Liver (tissue), 9 donors: Measurements from ENCODE around the gene SGMS1. TPM values are rescaled to one million over a fixed set of nuclear protein-coding genes. Genes with fewer than 3 reads are reported as not detected.
A peak's percentile ranks its signal among the peaks of the same experiment; 100 is the strongest.

ENCODE experiments used
- DNase-seq: peaks from one replicate; pipeline ENCODE4 v3.0.0-alpha.2; 2017; ENCODE audit warnings: low spot score
- H3K27ac ChIP-seq, 2 donors: one replicate each; pipeline ENCODE4 v1.7.0; 2013; ENCODE audit warnings: inconsistent platforms in 2 of 2, low read length in 2 of 2, control low read depth in 1 of 2, low read depth in 1 of 2, mild to moderate bottlenecking in 1 of 2
- H3K27me3 ChIP-seq, 4 donors: one replicate each; pipeline versions ENCODE4 v1.6.1 to v1.7.0; 2013; ENCODE audit warnings: low read length in 3 of 4, inconsistent platforms in 1 of 4, mild to moderate bottlenecking in 1 of 4, moderate library complexity in 1 of 4; ENCODE audit not compliant: control insufficient read depth in 4 of 4, insufficient read depth in 4 of 4
- H3K36me3 ChIP-seq, 4 donors: one replicate each; pipeline versions ENCODE4 v1.6.1 to v1.7.0; 2013; ENCODE audit warnings: low read length in 3 of 4, mild to moderate bottlenecking in 3 of 4, low read depth in 1 of 4, moderate library complexity in 1 of 4; ENCODE audit not compliant: control insufficient read depth in 4 of 4, insufficient read depth in 3 of 4
- H3K4me1 ChIP-seq, 4 donors: one replicate each; pipeline versions ENCODE4 v1.6.1 to v1.7.0; 2013; ENCODE audit warnings: low read length in 3 of 4, mild to moderate bottlenecking in 3 of 4, moderate library complexity in 1 of 4; ENCODE audit not compliant: control insufficient read depth in 4 of 4, insufficient read depth in 4 of 4
- H3K4me3 ChIP-seq, 3 donors: one replicate each; pipeline versions ENCODE4 v1.6.1 to v1.7.0; 2013; ENCODE audit warnings: low read length in 3 of 3, control low read depth in 1 of 3, low read depth in 1 of 3, mild to moderate bottlenecking in 1 of 3
- H3K9ac ChIP-seq, 2 donors: one replicate each; pipeline ENCODE4 v1.7.0; 2013; ENCODE audit warnings: low read length in 2 of 2, mild to moderate bottlenecking in 2 of 2, moderate library complexity in 2 of 2, control low read depth in 1 of 2, low read depth in 1 of 2
- H3K9me3 ChIP-seq, 4 donors: one replicate each; pipeline versions ENCODE4 v1.6.1 to v1.7.0; 2013; ENCODE audit warnings: low read length in 3 of 4; ENCODE audit not compliant: control insufficient read depth in 4 of 4
- EGR1 ChIP-seq, 2 donors: IDR thresholded peaks; 2 replicates each; pipeline ENCODE4 v1.6.1; 2016 to 2018; ENCODE audit warnings: antibody characterized with exemption in 2 of 2, low read depth in 2 of 2
- FOXA1 ChIP-seq: IDR thresholded peaks from 2 replicates; pipeline ENCODE4 v1.6.1; 2016; ENCODE audit warnings: antibody characterized with exemption
- FOXA2 ChIP-seq: IDR thresholded peaks from 2 replicates; pipeline ENCODE4 v1.6.1; 2016; ENCODE audit warnings: antibody characterized with exemption
- GABPA ChIP-seq, 2 donors: IDR thresholded peaks in 1 of 2; conservative IDR thresholded peaks in 1 of 2; 2 replicates each; pipeline ENCODE4 v1.6.1; 2016; ENCODE audit warnings: antibody characterized with exemption in 2 of 2, mild to moderate bottlenecking in 1 of 2, moderate library complexity in 1 of 2
- HNF4A ChIP-seq, 2 donors: conservative IDR thresholded peaks; 2 replicates each; pipeline ENCODE4 v1.6.1; 2016; ENCODE audit warnings: antibody characterized with exemption in 2 of 2, mild to moderate bottlenecking in 2 of 2
- JUND ChIP-seq, 2 donors: IDR thresholded peaks; 2 replicates each; pipeline ENCODE4 v1.6.1; 2016; ENCODE audit warnings: antibody characterized with exemption in 2 of 2
- MAX ChIP-seq: IDR thresholded peaks from 2 replicates; pipeline ENCODE4 v1.6.1; 2016; ENCODE audit warnings: antibody characterized with exemption
- NR2F2 ChIP-seq: IDR thresholded peaks from 2 replicates; pipeline ENCODE4 v1.6.1; 2016; ENCODE audit warnings: antibody characterized with exemption
- RAD21 ChIP-seq, 2 donors: IDR thresholded peaks; 2 replicates each; pipeline ENCODE4 v1.6.1; 2016; ENCODE audit warnings: antibody characterized with exemption in 2 of 2, mild to moderate bottlenecking in 2 of 2
- RXRA ChIP-seq, 2 donors: IDR thresholded peaks; 2 replicates each; pipeline ENCODE4 v1.6.1; 2017 to 2018; ENCODE audit warnings: antibody characterized with exemption in 2 of 2, mild to moderate bottlenecking in 1 of 2
- SP1 ChIP-seq: IDR thresholded peaks from 2 replicates; pipeline ENCODE4 v1.6.1; 2018; ENCODE audit warnings: antibody characterized with exemption, mild to moderate bottlenecking
- TAF1 ChIP-seq: conservative IDR thresholded peaks from 2 replicates; pipeline ENCODE4 v1.6.1; 2016; ENCODE audit warnings: antibody characterized with exemption, mild to moderate bottlenecking
- YY1 ChIP-seq: IDR thresholded peaks from 2 replicates; pipeline ENCODE4 v1.6.1; 2016; ENCODE audit warnings: antibody characterized with exemption, mild to moderate bottlenecking
- WGBS: extraction: QIAGEN DNeasy Blood & Tissue Kit; methylation state at CpG from one replicate; pipeline ENCODE4 v1.1.7; 2013; 5-methylcytosine and 5-hydroxymethylcytosine counted together
- polyA plus RNA-seq, 2 donors: library from polyadenylated mRNA; stranded (reverse) in 1 of 2; unstranded in 1 of 2; fragments of 200-250 nt in 1 of 2; fragments of >200 nt in 1 of 2; fragmentation: Nextera tagmentation in 1 of 2; extraction: Ambion mirVana in 1 of 2; gene quantifications; one replicate each; pipeline versions ENCODE4 v1.2.1 to v1.2.3, GENCODE V29; 2013 to 2015
- total RNA-seq, 2 donors: library from RNA; depleted of rRNA; stranded (reverse); fragments of >200 nt; gene quantifications; one replicate each; pipeline ENCODE4 v1.2.3, GENCODE V29; 2014
- TF ChIP-seq, protein P1 (sequence below): IDR thresholded peaks from 2 replicates; pipeline ENCODE4 v1.6.1; 2016; ENCODE audit warnings: antibody characterized with exemption, mild to moderate bottlenecking
- TF ChIP-seq, protein P2 (sequence below): fragments of 150-350 bp; IDR thresholded peaks from 2 replicates; pipeline ENCODE4 v1.5.1; 2017; ENCODE audit warnings: improper control_type of control experiment, low read depth, low read length; ENCODE audit not compliant: missing input control
- TF ChIP-seq, protein P3 (sequence below): IDR thresholded peaks from 2 replicates; pipeline ENCODE4 v1.6.1; 2016; ENCODE audit warnings: antibody characterized with exemption
- donor health status: healthy.
- donor health status: healthy.
- donor health status: healthy.
- donor health status: healthy.
- donor health status: healthy.

The SGMS1 gene
- total and polyA plus RNA-seq, 4 donors: 6.8 to 98.2 (median 21.1) TPM

GRCh38 chr10:50417886-50418830 lies 205.6 kb downstream of the SGMS1 start:
- under 1% methylated on average over 62 of the region's 62 CpGs for WGBS
- H3K4me1 ChIP-seq: peaks cover 0 to 53% (median 34%) of the 10 kb centered on the region in 4 donors

DNA sequence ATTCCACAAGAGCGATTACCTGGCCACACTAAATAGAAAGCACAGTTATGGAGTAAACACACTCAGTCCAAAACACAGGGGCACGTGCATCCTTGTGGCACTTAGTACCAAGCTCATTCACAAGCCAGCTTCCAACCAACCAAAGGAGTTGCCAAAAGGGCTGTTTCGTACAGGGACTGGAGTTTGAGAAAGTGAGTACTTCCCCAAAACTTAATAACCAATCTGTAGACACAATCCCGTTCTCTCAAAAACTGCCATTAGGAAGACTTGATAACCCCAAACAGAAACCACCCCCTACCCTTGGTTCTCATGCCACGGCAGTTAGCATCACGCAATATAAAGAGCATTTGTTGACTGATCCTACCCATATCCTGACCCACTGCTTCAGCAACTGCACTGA lies 206.3 kb downstream of the SGMS1 start:
- DNase-seq: no peak
- peak overlapping the region; percentile 66 to 85 (median 80) for H3K4me3 ChIP-seq
- peak overlapping the region in 1 of 2 donors; percentile 64 for H3K9ac ChIP-seq
- WGBS: 12% methylated on average over 6 of the region's 6 CpGs
- H3K36me3 ChIP-seq: no peaks in the 10 kb centered on the region
- no peaks in the 10 kb centered on the region for H3K27me3 ChIP-seq
- TF ChIP-seq RAD21 (IDR thresholded peaks at IDR 0.05) (peak in 1 of 2 donors; percentile 9), FOXA2 (peak; percentile 29), YY1 (no peak), HNF4A (conservative IDR thresholded peaks at IDR 0.05) (peak; percentile 12 to 28)
- H3K27ac ChIP-seq: peak overlapping the region; percentile 80 to 84
- H3K4me1 ChIP-seq: peaks cover 0 to 51% (median 35%) of the 10 kb centered on the region in 4 donors
- H3K9me3 ChIP-seq: no peaks in the 10 kb centered on the region

More at GRCh38 chr10:50417886-50418830, 205.6 kb downstream of the SGMS1 start:
- Histone ChIP-seq H3K27ac (peak overlapping the region; percentile 80 to 84), H3K27me3 (no peaks in the 10 kb centered on the region), H3K36me3 (no peaks in the 10 kb centered on the region), H3K4me3 (peak overlapping the region; percentile 66 to 85 (median 80)), H3K9me3 (no peaks in the 10 kb centered on the region), H3K9ac (peak overlapping the region; percentile 64 to 75)
- DNase-seq: peak; percentile 76
- TF ChIP-seq FOXA2 (no peak), MAX (peak; percentile 20), FOXA1 (no peak), RAD21 (IDR thresholded peaks at IDR 0.05) (peak in 1 of 2 donors; percentile 28), JUND (IDR thresholded peaks at IDR 0.05) (peak in 1 of 2 donors; percentile 30)
- TF ChIP-seq, protein P1, sequence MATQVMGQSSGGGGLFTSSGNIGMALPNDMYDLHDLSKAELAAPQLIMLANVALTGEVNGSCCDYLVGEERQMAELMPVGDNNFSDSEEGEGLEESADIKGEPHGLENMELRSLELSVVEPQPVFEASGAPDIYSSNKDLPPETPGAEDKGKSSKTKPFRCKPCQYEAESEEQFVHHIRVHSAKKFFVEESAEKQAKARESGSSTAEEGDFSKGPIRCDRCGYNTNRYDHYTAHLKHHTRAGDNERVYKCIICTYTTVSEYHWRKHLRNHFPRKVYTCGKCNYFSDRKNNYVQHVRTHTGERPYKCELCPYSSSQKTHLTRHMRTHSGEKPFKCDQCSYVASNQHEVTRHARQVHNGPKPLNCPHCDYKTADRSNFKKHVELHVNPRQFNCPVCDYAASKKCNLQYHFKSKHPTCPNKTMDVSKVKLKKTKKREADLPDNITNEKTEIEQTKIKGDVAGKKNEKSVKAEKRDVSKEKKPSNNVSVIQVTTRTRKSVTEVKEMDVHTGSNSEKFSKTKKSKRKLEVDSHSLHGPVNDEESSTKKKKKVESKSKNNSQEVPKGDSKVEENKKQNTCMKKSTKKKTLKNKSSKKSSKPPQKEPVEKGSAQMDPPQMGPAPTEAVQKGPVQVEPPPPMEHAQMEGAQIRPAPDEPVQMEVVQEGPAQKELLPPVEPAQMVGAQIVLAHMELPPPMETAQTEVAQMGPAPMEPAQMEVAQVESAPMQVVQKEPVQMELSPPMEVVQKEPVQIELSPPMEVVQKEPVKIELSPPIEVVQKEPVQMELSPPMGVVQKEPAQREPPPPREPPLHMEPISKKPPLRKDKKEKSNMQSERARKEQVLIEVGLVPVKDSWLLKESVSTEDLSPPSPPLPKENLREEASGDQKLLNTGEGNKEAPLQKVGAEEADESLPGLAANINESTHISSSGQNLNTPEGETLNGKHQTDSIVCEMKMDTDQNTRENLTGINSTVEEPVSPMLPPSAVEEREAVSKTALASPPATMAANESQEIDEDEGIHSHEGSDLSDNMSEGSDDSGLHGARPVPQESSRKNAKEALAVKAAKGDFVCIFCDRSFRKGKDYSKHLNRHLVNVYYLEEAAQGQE: no peak

- Histone ChIP-seq H3K27ac (peak overlapping the region; percentile 45 to 60), H3K4me1 (peaks cover 0 to 46% (median 35%) of the 10 kb centered on the region in 4 donors), H3K9me3 (no peaks in the 10 kb centered on the region), H3K9ac (peak overlapping the region; percentile 60 to 79), H3K4me3 (peak overlapping the region; percentile 11 to 85 (median 24)), H3K27me3 (no peaks in the 10 kb centered on the region), H3K36me3 (no peaks in the 10 kb centered on the region)
- 32% methylated on average over 6 of the region's 6 CpGs for WGBS
- DNase-seq: no peak
- no peak for TF ChIP-seq JUND (IDR thresholded peaks at IDR 0.05)
- TF ChIP-seq, protein P1: no peak
- TF ChIP-seq NR2F2: no peak
- no peak for TF ChIP-seq FOXA2
- TF ChIP-seq GABPA (IDR thresholded peaks at IDR 0.05 in 1 of 2, conservative IDR thresholded peaks at IDR 0.05 in 1 of 2): no peak
- TF ChIP-seq RAD21 (IDR thresholded peaks at IDR 0.05): no peak
- TF ChIP-seq SP1: no peak
- no peak for TF ChIP-seq RXRA (IDR thresholded peaks at IDR 0.05)
- TF ChIP-seq, protein P2, sequence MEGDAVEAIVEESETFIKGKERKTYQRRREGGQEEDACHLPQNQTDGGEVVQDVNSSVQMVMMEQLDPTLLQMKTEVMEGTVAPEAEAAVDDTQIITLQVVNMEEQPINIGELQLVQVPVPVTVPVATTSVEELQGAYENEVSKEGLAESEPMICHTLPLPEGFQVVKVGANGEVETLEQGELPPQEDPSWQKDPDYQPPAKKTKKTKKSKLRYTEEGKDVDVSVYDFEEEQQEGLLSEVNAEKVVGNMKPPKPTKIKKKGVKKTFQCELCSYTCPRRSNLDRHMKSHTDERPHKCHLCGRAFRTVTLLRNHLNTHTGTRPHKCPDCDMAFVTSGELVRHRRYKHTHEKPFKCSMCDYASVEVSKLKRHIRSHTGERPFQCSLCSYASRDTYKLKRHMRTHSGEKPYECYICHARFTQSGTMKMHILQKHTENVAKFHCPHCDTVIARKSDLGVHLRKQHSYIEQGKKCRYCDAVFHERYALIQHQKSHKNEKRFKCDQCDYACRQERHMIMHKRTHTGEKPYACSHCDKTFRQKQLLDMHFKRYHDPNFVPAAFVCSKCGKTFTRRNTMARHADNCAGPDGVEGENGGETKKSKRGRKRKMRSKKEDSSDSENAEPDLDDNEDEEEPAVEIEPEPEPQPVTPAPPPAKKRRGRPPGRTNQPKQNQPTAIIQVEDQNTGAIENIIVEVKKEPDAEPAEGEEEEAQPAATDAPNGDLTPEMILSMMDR: no peak
- no peak for TF ChIP-seq EGR1 (IDR thresholded peaks at IDR 0.05; ENCODE audit: low read depth in 2 of 2)
- TF ChIP-seq YY1: no peak
- TF ChIP-seq FOXA1: no peak
- TF ChIP-seq, protein P3, sequence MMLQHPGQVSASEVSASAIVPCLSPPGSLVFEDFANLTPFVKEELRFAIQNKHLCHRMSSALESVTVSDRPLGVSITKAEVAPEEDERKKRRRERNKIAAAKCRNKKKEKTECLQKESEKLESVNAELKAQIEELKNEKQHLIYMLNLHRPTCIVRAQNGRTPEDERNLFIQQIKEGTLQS: no peak
- TF ChIP-seq TAF1: no peak
These were observed 206.9 kb downstream of the SGMS1 start for GRCh38 chr10:50416881-50417280.
